Retina (tissue), 1 donor: ENCODE measurements around the gene PLEKHG3.
A peak's percentile ranks its signal among the peaks of the same experiment; 100 is the strongest.

Experiments
- DNase-seq: peaks from one replicate; pipeline ENCODE4 v3.0.0-alpha.2; 2016

The PLEKHG3 gene

GRCh38 chr14:64748995-64749714 lies 44.9 kb downstream of the PLEKHG3 start:
- DNase-seq: no peak

GRCh38 chr14:64752909-64753308 lies 48.7 kb downstream of the PLEKHG3 start:
- DNase-seq: no peak

- no peak for DNase-seq
Measured at GRCh38 chr14:64753374-64753773, 49.1 kb downstream of the PLEKHG3 start.

- DNase-seq: no peak
Measured at GRCh38 chr14:64753999-64754398, 49.8 kb downstream of the PLEKHG3 start.

- DNase-seq: no peak
Measured at GRCh38 chr14:64754685-64755084, 50.5 kb downstream of the PLEKHG3 start.

- no peak for DNase-seq
Measured at GRCh38 chr14:64755781-64756221, 51.6 kb downstream of the PLEKHG3 start.

- no peak for DNase-seq
Measured at GRCh38 chr14:64756712-64757111, 52.5 kb downstream of the PLEKHG3 start.

GRCh38 chr14:64757601-64758000 lies 53.4 kb downstream of the PLEKHG3 start:
- no peak for DNase-seq

- no peak for DNase-seq
Measured at GRCh38 chr14:64758025-64758521, 53.8 kb downstream of the PLEKHG3 start.

GRCh38 chr14:64758691-64759554 lies 54.7 kb downstream of the PLEKHG3 start:
- DNase-seq: no peak

GRCh38 chr14:64759555-64759938 lies 55.3 kb downstream of the PLEKHG3 start:
- no peak for DNase-seq

GRCh38 chr14:64760146-64760755 lies 56.0 kb downstream of the PLEKHG3 start:
- DNase-seq: peak; percentile 65

GRCh38 chr14:64760916-64761315 lies 56.7 kb downstream of the PLEKHG3 start:
- DNase-seq: no peak

GRCh38 chr14:64761441-64762043 lies 57.3 kb downstream of the PLEKHG3 start:
- no peak for DNase-seq

GRCh38 chr14:64762044-64763034 lies 58.1 kb downstream of the PLEKHG3 start:
- DNase-seq: peak; percentile 88

- DNase-seq: no peak
Measured at GRCh38 chr14:64763085-64763782, 59.0 kb downstream of the PLEKHG3 start.

- DNase-seq: peak; percentile 70
Measured at GRCh38 chr14:64763801-64764621, 59.8 kb downstream of the PLEKHG3 start.

- DNase-seq: peak; percentile 94
Measured at GRCh38 chr14:64764641-64765520, 60.7 kb downstream of the PLEKHG3 start.

- no peak for DNase-seq
Measured at GRCh38 chr14:64765740-64766302, 61.6 kb downstream of the PLEKHG3 start.
